Smooth muscle cell (in vitro differentiated cells): Measurements from ENCODE around the gene DRD1. TPM values are rescaled to one million over a fixed set of nuclear protein-coding genes. Genes with fewer than 3 reads are reported as not detected.
"Not testable (repeated sequence)": the region's sequence is repeated elsewhere in the genome, so short reads cannot be mapped to it uniquely, and the experiment has no call there.

ENCODE experiments used
- DNase-seq: peaks from one replicate; lab custom pipeline; 2025; ENCODE audit not compliant: unreplicated experiment; lab: John Stamatoyannopoulos, UW
- H2AFZ ChIP-seq: fragments of 200-600 bp; sonication (generic); 2 replicates; pipeline ENCODE4 v1.6.0; 2016; ENCODE audit warnings: antibody characterized with exemption, low read depth, mild to moderate bottlenecking
- H3F3A ChIP-seq: fragments of 200-600 bp; sonication (generic); 2 replicates; pipeline ENCODE4 v1.6.0; 2017; ENCODE audit warnings: antibody characterized with exemption, low read depth
- H3K27ac ChIP-seq: fragments of 200-600 bp; sonication (generic); 2 replicates; pipeline ENCODE4 v1.5.1; 2016; ENCODE audit warnings: low read depth, mild to moderate bottlenecking
- H3K27me3 ChIP-seq: fragments of 200-600 bp; sonication (generic); 2 replicates; pipeline ENCODE4 v1.6.1; 2016; ENCODE audit warnings: low read depth, mild to moderate bottlenecking
- H3K36me3 ChIP-seq: fragments of 200-600 bp; sonication (generic); 2 replicates; pipeline ENCODE4 v1.5.1; 2016; ENCODE audit warnings: low read depth
- H3K4me1 ChIP-seq: fragments of 200-600 bp; sonication (generic); 2 replicates; pipeline ENCODE4 v1.5.1; 2016; ENCODE audit warnings: low read depth
- H3K4me2 ChIP-seq: fragments of 200-600 bp; sonication (generic); 2 replicates; pipeline ENCODE4 v1.6.0; 2016; ENCODE audit warnings: mild to moderate bottlenecking
- H3K4me3 ChIP-seq: fragments of 200-600 bp; sonication (generic); 2 replicates; pipeline ENCODE4 v1.5.1; 2016; ENCODE audit warnings: mild to moderate bottlenecking
- H3K79me2 ChIP-seq: fragments of 200-600 bp; sonication (generic); 2 replicates; pipeline ENCODE4 v1.6.0; 2016; ENCODE audit warnings: low read depth, mild to moderate bottlenecking
- H3K9ac ChIP-seq: fragments of 200-600 bp; sonication (generic); 2 replicates; pipeline ENCODE4 v1.6.0; 2016; ENCODE audit warnings: low read depth
- H3K9me3 ChIP-seq: fragments of 200-600 bp; sonication (generic); replicated peaks from 2 replicates; pipeline ENCODE4 v1.5.1; 2016; ENCODE audit warnings: low read depth
- H4K20me1 ChIP-seq: fragments of 200-600 bp; sonication (generic); 2 replicates; pipeline ENCODE4 v1.6.0; 2016; ENCODE audit warnings: low read depth
- WGBS: methylation state at CpG from one replicate; pipeline ENCODE4 v1.1.7; 2016; ENCODE audit warnings: low lambda C conversion rate; 5-methylcytosine and 5-hydroxymethylcytosine counted together
- polyA plus RNA-seq: library from polyadenylated mRNA; unstranded; fragments of >200 nt; fragmentation: Nextera tagmentation; extraction: Ambion mirVana; gene quantifications from 2 replicates; pipeline ENCODE4 v1.2.1, GENCODE V29; 2016
- total RNA-seq: library from RNA; depleted of rRNA; stranded (reverse); fragments of >200 nt; gene quantifications from 2 replicates; pipeline ENCODE4 v1.2.3, GENCODE V29; 2014
- TF ChIP-seq, protein P1 (sequence below): fragments of 200-600 bp; sonication (generic); IDR thresholded peaks from 2 replicates; pipeline ENCODE4 v1.5.1; 2017; ENCODE audit warnings: borderline replicate concordance, mild to moderate bottlenecking, antibody characterized with exemption; ENCODE audit not compliant: insufficient read depth, poor library complexity, severe bottlenecking

The DRD1 gene
- total and polyA plus RNA-seq, 2 experiments from 2014 or later: 0.32 to 1.3 TPM

DNA sequence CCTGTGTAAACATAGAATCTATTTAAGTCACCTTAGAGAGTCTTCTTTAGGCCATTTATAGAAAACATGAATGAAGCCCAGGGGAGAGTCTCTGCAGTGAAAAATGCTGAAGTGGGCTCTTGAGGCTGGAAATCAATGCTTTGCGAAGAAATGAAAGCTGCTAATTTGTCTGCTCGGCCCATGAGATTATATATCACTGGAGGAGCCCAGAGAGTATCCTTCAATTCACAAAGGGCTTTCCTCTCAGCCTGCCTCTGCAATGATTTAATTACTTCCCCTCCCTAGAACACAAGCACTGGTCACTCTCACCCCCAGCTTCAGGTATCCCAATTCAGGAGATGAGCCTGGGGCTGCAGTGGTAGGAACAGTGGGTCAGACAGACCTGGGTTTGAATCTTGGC is 8.2 kb upstream of the DRD1 start:
- TF ChIP-seq, protein P1, sequence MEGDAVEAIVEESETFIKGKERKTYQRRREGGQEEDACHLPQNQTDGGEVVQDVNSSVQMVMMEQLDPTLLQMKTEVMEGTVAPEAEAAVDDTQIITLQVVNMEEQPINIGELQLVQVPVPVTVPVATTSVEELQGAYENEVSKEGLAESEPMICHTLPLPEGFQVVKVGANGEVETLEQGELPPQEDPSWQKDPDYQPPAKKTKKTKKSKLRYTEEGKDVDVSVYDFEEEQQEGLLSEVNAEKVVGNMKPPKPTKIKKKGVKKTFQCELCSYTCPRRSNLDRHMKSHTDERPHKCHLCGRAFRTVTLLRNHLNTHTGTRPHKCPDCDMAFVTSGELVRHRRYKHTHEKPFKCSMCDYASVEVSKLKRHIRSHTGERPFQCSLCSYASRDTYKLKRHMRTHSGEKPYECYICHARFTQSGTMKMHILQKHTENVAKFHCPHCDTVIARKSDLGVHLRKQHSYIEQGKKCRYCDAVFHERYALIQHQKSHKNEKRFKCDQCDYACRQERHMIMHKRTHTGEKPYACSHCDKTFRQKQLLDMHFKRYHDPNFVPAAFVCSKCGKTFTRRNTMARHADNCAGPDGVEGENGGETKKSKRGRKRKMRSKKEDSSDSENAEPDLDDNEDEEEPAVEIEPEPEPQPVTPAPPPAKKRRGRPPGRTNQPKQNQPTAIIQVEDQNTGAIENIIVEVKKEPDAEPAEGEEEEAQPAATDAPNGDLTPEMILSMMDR: no peak
- Histone ChIP-seq H3K27ac (no peak overlapping the region), H3K4me1 (peaks cover 16% of the 10 kb centered on the region), H2AFZ (no peak overlapping the region), H3K4me2 (no peak overlapping the region), H3K4me3 (no peak overlapping the region), H3F3A (no peaks in the 10 kb centered on the region), H3K9ac (no peak overlapping the region), H3K36me3 (no peaks in the 10 kb centered on the region), H3K9me3 (no peaks in the 10 kb centered on the region), H3K79me2 (no peaks in the 10 kb centered on the region), H3K27me3 (peaks cover 49% of the 10 kb centered on the region), H4K20me1 (no peaks in the 10 kb centered on the region)
- no peak for DNase-seq
- 93% methylated on average over 2 of the region's 2 CpGs for WGBS

DNA sequence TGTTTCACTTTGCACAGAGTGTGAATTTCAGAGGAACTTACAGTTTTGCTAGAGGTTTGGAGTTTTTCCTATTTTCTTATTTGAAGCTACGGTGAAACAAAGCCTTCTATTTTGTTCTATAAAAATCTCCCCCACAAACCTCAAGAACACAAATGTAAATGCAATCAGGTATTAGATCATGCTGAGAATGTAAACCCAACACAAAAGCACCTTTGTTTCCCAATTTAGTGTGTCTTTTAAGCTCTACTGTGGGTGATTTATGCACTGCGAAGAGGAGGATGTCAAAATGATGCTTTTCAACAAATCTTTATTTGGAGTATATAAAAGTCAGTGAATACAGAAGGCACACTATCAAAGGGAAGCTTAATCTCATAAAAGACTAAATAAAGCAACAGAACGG is 4.3 kb upstream of the DRD1 start:
- Histone ChIP-seq H2AFZ (no peak overlapping the region), H3K9ac (no peak overlapping the region), H3K4me1 (peaks cover 16% of the 10 kb centered on the region), H3K4me2 (no peak overlapping the region), H3K36me3 (no peaks in the 10 kb centered on the region), H3K27me3 (peaks cover 62% of the 10 kb centered on the region), H3K79me2 (no peaks in the 10 kb centered on the region), H3K27ac (no peak overlapping the region), H3F3A (no peaks in the 10 kb centered on the region), H4K20me1 (no peaks in the 10 kb centered on the region), H3K4me3 (no peak overlapping the region), H3K9me3 (no peaks in the 10 kb centered on the region)
- 57% methylated on average over 3 of the region's 3 CpGs for WGBS
- DNase-seq: no peak
- TF ChIP-seq, protein P1: no peak

DNA sequence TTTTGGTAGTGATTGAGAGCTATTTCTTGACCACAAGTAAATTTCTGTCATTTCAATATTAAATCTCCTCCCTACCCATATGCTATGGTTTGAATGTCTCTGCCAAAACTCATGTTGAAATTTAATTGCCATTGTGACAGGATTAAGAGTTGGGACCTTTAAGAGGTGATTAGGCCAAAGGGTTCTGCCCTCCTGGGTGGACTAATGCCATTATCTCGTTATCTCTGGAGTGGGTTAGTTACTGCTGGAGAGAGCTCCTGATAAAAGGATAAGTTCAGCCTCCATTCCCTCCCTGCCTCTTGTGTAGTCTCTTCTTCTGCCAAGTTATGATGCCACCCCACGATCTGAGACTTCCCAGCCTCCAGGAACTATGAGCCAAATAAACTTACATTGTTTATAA is 3.6 kb upstream of the DRD1 start:
- no peak overlapping the region for H2AFZ ChIP-seq
- H3K27ac ChIP-seq: no peak overlapping the region
- H3F3A ChIP-seq: no peaks in the 10 kb centered on the region
- no peak overlapping the region for H3K4me2 ChIP-seq
- peaks cover 62% of the 10 kb centered on the region for H3K27me3 ChIP-seq
- no peak overlapping the region for H3K9ac ChIP-seq
- TF ChIP-seq, protein P1: no peak
- WGBS: 55% methylated on average over 2 of the region's 2 CpGs
- H3K4me1 ChIP-seq: peaks cover 16% of the 10 kb centered on the region
- H3K9me3 ChIP-seq: no peaks in the 10 kb centered on the region
- no peak overlapping the region for H3K4me3 ChIP-seq
- H3K36me3 ChIP-seq: no peaks in the 10 kb centered on the region
- no peak for DNase-seq
- no peaks in the 10 kb centered on the region for H4K20me1 ChIP-seq
- H3K79me2 ChIP-seq: no peaks in the 10 kb centered on the region

DNA sequence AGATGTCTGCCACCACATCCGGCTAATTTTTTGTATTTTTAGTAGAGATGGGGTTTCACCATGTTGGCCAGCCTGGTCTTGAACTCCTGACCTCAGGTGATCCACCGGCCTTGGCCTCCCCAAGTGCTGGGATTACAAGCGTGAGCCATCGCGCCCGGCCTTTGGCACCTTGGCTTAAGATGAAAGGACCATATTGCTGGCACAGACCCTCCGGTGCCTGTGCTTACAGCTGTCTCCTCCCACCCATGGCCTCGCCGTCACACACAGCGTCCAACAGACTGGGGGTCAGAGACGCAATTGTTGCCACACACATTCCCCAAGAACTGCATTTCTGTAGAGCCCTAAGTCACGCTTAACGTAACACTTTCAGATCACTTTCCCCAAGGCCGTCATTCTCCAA is 2.4 kb upstream of the DRD1 start:
- H3K4me3 ChIP-seq, H2AFZ ChIP-seq, H3K4me2 ChIP-seq, H4K20me1 ChIP-seq, H3K36me3 ChIP-seq, DNase-seq, H3K27ac ChIP-seq, H3K9me3 ChIP-seq, H3K79me2 ChIP-seq, H3F3A ChIP-seq, H3K9ac ChIP-seq: not testable (repeated sequence)
- Histone ChIP-seq H3K4me1 (peaks cover 16% of the 10 kb centered on the region), H3K27me3 (peaks cover 62% of the 10 kb centered on the region)
- WGBS: 95% methylated on average over 14 of the region's 14 CpGs
